Measurements from ENCODE around the gene NANS.
"Not testable (repeated sequence)": the region's sequence is repeated elsewhere in the genome, so short reads cannot be mapped to it uniquely, and the experiment has no call there.

The NANS gene

GRCh38 chr9:98130060-98130459, 73.5 kb downstream of the NANS start:
- not testable (repeated sequence) for DNase-seq (ENCODE audit: low read depth, low spot score); H3K27me3 ChIP-seq (ENCODE audit: control insufficient read depth, insufficient read depth, low read length); H3K4me1 ChIP-seq (ENCODE audit: control insufficient read depth, insufficient read depth, low read length); H3K9me3 ChIP-seq (ENCODE audit: control insufficient read depth, insufficient read depth, low read length); H3K27ac ChIP-seq (ENCODE audit: low read length); H3K4me3 ChIP-seq (ENCODE audit: low read length)
- peaks cover 11% of the 10 kb centered on the region; the same call in 1 of the 2 replicates for H3K36me3 ChIP-seq (ENCODE audit: control insufficient read depth, insufficient read depth, low read length)
- no CpG with 5 or more reads among the region's 4 CpGs for WGBS (ENCODE audit: insufficient coverage, insufficient read length)

DNA sequence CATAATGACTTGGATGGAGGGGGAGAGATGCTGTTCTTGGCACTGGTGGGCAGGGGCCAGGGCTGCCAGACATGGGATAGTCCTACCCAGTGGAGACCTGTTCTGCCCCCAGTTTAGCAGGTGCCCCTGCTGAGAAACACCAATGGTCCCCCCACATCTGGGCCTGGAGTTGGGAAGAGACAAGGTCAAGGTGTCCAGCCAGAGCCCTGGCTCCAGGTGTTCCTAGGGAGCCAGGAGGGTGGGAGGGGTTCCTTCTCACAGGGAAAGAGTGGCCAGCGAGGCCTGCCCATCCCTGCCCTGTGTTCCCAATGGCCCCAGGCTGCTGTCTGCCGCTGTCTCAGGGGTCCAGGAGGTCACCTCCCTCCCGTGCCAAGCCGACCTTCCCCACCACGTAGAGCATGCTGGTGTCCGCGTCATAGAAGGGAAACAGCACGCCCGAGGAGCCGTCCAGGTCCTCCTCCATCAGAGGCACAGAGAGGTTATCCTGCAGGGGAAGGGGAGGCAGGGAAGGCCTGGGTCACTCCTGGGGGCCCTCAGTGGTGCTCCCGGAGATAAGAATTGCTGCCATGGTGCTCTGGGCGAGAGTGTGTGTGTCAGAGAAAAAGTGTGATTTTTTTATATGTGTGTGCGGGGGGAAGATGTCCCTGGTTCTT, 74.2 kb downstream of the NANS start:
- H3K27me3 ChIP-seq (ENCODE audit: control insufficient read depth, insufficient read depth, low read length): no peaks in the 10 kb centered on the region
- H3K9me3 ChIP-seq (ENCODE audit: control insufficient read depth, insufficient read depth, low read length): no peaks in the 10 kb centered on the region
- H3K4me1 ChIP-seq (ENCODE audit: control insufficient read depth, insufficient read depth, low read length): no peaks in the 10 kb centered on the region
- no CpG with 5 or more reads among the region's 13 CpGs for WGBS (ENCODE audit: insufficient coverage, insufficient read length)
- no peak for DNase-seq (ENCODE audit: low read depth, low spot score)
- H3K27ac ChIP-seq (ENCODE audit: low read length): no peak overlapping the region
- no peak overlapping the region for H3K4me3 ChIP-seq (ENCODE audit: low read length)
- H3K36me3 ChIP-seq (ENCODE audit: control insufficient read depth, insufficient read depth, low read length): peaks cover 11% of the 10 kb centered on the region; the same call in 1 of the 2 replicates

- DNase-seq (ENCODE audit: low read depth, low spot score): no peak
- no peak overlapping the region for H3K27ac ChIP-seq (ENCODE audit: low read length)
- no CpG with 5 or more reads among the region's 9 CpGs for WGBS (ENCODE audit: insufficient coverage, insufficient read length)
- peaks cover 6% of the 10 kb centered on the region; the same call in 1 of the 2 replicates for H3K36me3 ChIP-seq (ENCODE audit: control insufficient read depth, insufficient read depth, low read length)
- H3K4me1 ChIP-seq (ENCODE audit: control insufficient read depth, insufficient read depth, low read length): no peaks in the 10 kb centered on the region
- no peak overlapping the region for H3K4me3 ChIP-seq (ENCODE audit: low read length)
- H3K9me3 ChIP-seq (ENCODE audit: control insufficient read depth, insufficient read depth, low read length): no peaks in the 10 kb centered on the region
- no peaks in the 10 kb centered on the region for H3K27me3 ChIP-seq (ENCODE audit: control insufficient read depth, insufficient read depth, low read length)
Measured at GRCh38 chr9:98132158-98132557, 75.6 kb downstream of the NANS start.
